C4-2B (cell line): Measurements from ENCODE around the gene DCST2.

Experiments
- H3K27ac ChIP-seq: fragments of 450-650 bp; 2 replicates; pipeline ENCODE4 v1.5.1; 2017
- CTCF ChIP-seq: fragments of 450-650 bp; conservative IDR thresholded peaks from 2 replicates; pipeline ENCODE4 v1.5.1; 2017; ENCODE audit warnings: mild to moderate bottlenecking
- ZFX ChIP-seq: fragments of 450-650 bp; IDR thresholded peaks from 2 replicates; pipeline ENCODE4 v1.6.1; 2017

DCST2 gene

DNA sequence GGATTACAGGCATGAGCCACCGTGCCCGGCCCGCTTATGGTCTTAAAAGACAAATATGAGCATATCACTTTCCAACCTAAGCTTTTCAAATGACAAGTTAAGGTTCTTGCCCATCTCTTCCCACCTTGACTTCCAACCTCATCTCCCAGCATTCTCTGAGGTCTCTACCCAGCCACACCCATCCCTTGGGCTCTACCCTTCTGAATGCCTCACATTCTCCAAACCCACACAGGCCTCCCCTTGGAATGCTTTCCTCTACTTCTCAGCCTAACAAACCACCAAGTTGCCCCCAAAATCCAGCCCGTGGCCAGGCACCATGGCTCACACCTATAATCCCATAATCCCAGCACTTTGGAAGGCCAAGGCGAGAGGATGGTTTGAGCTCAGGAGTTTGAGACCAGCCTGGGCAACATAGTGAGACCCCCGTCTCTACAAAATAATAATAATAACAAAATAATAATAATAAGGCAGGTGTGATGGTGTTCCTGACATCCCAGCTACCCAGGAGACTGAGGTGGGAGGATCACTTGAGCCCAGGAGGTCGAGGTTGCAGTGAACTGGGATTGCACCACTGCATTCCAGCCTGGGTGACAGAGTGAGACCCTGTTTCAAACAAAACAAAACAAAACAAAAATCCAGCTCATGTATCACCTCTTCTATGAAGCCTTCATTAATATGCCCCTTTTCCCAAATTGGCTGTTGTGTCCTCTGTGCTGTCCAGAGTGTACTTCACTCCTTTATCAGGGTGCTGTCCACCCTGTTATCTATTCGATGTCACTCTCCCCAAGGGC is 11.2 kb downstream of the DCST2 start:
- TF ChIP-seq CTCF (no peak), ZFX (no peak)
- H3K27ac ChIP-seq, result peak overlapping the region; percentile 53

DNA sequence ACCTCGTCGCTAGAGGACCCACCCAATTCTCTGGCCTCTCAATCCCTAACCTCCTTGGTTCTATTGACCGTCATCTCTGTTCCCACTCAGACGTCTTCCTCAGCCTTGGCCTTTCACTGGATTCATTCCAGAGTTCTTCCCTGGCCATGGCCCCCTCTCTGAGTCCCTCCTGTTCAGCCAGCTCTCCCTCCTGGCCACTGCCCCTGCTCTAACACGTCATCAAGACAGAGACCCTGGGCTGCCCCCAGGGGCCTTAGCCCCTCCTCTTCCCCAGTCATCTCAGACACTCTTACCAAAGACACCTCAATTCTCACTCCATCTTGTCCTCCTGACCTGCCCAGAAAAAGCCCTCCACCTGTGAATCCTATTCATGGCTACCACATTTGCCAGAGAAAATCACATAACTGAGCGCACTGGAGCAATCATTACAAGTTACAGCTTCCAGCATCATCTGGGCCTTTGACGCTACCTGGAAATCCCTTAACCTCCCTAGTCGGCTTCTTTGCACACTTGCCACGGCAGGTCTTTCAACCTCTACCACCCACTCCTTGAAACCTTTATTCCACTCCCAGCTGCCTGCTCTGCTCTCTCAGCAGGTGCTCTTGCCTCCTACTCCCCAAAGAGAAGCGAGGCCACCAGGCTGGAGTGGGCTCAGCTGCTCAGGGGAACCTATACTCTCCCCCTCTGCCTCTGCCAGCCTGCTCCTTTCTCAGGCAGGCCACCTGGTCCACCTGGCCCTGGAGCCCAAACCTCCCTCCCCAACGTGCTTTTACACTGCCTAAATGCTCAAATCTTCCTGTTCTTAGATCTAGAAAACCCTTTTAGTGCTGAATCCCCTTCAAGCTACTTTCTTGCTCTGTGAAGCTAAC is 14.0 kb downstream of the DCST2 start:
- TF ChIP-seq ZFX (no peak), CTCF (no peak)
- H3K27ac ChIP-seq, result no peak overlapping the region

DNA sequence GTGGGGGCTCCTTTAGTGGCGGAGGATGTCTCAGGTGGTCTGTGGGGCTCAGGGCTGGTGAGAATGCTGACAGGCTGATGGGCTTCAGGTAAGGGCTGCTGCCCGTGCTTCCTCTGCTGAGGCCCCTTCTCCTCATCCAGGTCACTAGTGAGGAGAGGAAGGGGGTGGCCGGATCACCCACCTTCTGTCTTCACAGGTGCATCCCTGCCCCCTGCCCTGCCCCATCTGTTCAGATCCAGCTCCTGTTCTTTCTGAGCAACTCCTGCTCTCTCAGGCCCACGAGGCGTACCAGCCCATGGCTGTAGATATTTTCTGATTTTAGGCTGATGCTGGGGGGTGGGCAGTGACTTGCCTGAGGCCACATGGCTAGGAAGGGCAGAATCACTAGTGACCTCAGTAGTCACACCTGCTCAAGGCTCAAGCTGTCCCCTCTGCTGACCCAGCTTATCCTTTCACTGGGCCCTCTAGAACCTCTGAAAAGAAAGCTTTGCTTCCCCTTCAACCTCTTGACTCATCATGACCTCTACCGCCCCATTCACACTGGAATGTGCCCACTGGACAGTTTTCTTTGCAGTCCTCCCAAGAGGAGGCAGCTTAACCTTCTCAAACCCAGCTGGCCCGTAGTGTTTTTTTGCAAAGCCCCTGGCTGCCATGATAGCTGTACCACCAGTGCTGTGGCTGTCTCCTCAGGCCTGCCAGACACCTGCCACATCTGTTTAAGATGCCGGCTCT is 14.8 kb downstream of the DCST2 start:
- H3K27ac ChIP-seq, result no peak overlapping the region
- TF ChIP-seq ZFX, result no peak
- no peak for TF ChIP-seq CTCF

- TF ChIP-seq CTCF (no peak), ZFX (no peak)
- no peak overlapping the region for H3K27ac ChIP-seq
Observed at GRCh38 chr1:155017946-155018316, 15.7 kb downstream of the DCST2 start.

- TF ChIP-seq ZFX, result no peak
- no peak for TF ChIP-seq CTCF
Observed at GRCh38 chr1:155017041-155017945, 16.3 kb downstream of the DCST2 start.

GRCh38 chr1:155016231-155016831 is 17.2 kb downstream of the DCST2 start:
- no peak overlapping the region for H3K27ac ChIP-seq
- TF ChIP-seq ZFX (no peak), CTCF (no peak)

More at GRCh38 chr1:155017041-155017945, 16.3 kb downstream of the DCST2 start:
- H3K27ac ChIP-seq, result no peak overlapping the region
